GM18502 (cell line): ENCODE measurements around the gene RHOBTB3.
"Not testable (repeated sequence)": the region's sequence is repeated elsewhere in the genome, so short reads cannot be mapped to it uniquely, and the experiment has no call there.

Experiments used
- ATAC-seq: cut with Tn5 transposase; IDR thresholded peaks from one replicate; pipeline ENCODE4 v1.9.1; 2021; ENCODE audit warnings: mild to moderate bottlenecking; ENCODE audit not compliant: unreplicated experiment, poor library complexity

Gene RHOBTB3, protein sequence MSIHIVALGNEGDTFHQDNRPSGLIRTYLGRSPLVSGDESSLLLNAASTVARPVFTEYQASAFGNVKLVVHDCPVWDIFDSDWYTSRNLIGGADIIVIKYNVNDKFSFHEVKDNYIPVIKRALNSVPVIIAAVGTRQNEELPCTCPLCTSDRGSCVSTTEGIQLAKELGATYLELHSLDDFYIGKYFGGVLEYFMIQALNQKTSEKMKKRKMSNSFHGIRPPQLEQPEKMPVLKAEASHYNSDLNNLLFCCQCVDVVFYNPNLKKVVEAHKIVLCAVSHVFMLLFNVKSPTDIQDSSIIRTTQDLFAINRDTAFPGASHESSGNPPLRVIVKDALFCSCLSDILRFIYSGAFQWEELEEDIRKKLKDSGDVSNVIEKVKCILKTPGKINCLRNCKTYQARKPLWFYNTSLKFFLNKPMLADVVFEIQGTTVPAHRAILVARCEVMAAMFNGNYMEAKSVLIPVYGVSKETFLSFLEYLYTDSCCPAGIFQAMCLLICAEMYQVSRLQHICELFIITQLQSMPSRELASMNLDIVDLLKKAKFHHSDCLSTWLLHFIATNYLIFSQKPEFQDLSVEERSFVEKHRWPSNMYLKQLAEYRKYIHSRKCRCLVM

DNA sequence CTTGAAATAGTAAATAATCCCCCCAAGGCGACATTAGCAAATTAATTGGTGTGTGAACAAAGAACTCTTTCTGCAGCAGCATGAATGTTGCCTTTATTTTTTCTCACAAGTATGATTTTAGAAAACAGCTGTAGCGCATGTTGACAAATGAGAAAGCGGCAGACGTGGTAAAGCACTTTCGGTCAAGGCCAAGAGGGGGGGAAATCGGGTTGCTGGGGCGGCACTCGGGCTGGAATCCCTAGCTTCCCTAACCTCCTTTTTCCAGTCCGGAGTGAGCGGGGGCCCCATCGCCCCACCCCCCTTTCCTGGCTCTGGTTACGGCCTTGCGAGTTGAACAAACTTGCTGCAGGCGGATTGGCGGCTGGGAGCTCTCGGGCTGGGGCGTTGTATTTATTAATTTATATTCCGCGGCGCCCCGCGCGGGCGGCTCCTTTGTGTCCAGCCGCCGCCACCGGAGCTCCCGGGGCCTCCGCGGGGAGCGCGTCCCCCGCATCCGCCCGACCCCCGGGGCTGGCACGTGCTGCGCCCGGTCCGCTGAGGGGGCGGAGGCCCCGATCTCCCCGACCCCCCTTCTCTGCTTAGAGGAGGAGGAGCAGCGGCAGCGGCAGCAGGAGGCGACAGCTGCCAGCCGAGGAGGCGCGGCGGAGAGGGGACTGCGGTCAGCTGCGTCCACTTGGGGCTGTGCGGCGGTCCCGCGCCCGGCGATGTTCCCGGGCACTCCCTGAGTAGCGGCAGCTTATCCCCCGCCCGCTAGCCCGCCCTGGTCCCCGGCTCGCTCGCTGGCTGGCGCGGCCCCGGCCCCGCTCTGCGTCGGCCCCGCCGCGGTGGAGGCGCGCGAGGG, at the start of gene RHOBTB3:
RHOBTB3 (plus strand) TSS at position 607 of the 841 bp plus-strand sequence. CDS start 347 bp downstream, outside the sequence.
- peak; percentile 61 for ATAC-seq

DNA sequence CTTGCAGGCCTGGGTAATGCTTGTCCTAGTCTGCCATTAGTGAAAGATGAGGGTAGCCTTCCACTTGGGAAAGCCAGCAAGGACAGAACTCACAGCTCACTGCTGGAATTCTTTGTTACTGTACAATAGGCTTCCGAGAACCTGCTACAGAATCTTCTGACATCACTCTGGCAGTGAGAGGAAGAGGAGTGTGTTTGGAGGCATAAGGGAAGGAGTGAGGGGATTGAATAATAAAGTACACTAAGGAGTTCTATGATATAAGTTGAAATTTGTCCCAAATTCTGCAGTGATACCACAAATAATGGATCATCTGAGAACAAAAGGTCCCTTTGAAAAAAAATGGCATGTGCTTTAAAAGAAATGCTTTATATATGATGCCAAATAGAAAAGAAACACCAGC, 48.2 kb upstream of the RHOBTB3 start, which contains the start of gene SPATA9:
SPATA9 (minus strand) TSS at position 101 of the 400 bp plus-strand sequence. CDS start 137 bp downstream, outside the sequence.
- ATAC-seq = no peak

DNA sequence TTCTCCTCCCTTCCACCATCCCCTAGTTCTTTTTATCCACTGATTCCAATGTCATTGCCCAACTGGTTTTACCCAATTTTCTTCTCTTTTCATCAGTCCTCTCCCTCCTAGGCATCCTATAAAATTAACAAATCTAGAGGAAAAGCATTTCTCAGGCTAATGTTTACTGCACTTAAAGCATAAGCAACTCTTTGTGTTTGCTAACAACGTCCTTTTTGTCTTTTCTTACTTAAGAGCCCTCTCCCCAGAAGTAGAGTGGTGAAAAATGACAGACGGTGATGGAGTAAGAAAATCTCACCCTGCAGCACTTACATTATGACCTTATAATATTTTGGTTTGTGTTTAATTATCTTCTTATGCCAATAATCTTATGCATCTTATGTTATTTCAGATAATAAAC, 46.8 kb upstream of the RHOBTB3 start:
- ATAC-seq = no peak

DNA sequence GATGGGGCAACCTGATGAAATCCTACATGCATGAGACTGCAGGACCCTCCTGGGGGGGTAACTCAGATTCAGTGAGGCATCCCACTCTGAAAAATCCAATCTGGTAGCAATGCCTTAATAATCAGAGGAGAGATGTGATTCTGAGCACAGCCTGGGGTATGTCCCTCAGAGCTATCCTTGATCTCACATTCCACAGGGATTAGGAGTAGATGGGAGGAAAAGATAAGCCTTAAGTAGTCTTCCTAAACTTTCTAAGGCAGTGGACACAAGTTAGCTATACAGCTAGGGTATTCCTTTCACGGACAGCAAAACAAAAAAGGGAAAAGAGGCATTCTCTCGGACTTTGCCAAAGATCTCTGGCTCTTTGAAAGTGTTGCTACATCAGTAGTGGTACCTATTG, 44.5 kb upstream of the RHOBTB3 start:
- ATAC-seq = no peak

DNA sequence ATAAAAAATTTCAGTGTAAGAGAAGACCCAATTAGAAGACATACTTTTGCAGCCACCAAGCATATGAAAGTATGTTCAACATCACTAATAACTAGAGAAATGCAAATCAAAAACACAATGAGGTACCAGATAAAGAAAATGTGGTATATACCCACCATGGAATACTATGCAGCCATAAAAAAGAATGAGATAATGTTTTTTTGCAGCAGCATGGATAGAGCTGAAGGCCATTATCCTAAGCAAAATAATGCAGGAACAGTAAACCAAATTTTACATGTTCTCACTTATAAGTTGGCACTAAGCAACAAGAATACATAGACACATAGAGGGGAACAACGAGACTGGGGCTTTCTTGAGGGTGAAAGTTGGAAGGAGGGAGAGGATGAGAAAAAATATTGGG, 41.5 kb upstream of the RHOBTB3 start:
- no peak for ATAC-seq

DNA sequence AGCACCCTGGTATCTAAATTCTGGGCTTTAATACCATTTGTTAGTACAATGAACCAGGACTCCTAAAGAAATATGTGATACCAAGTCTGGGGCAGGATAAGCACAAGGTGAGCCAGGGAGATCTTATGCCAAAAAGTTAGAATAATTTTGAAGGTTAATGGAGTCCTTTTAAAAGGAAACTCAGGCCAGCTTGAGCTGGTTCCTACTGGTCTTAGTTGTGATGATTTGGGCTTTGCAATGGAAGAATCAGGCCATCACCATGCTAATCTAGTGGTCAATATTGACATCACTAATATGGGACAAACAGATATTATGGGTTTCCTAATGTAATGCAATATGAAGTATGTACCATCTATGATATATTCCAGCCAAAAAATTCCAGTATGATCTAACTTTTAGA, 40.8 kb upstream of the RHOBTB3 start:
- ATAC-seq = no peak

DNA sequence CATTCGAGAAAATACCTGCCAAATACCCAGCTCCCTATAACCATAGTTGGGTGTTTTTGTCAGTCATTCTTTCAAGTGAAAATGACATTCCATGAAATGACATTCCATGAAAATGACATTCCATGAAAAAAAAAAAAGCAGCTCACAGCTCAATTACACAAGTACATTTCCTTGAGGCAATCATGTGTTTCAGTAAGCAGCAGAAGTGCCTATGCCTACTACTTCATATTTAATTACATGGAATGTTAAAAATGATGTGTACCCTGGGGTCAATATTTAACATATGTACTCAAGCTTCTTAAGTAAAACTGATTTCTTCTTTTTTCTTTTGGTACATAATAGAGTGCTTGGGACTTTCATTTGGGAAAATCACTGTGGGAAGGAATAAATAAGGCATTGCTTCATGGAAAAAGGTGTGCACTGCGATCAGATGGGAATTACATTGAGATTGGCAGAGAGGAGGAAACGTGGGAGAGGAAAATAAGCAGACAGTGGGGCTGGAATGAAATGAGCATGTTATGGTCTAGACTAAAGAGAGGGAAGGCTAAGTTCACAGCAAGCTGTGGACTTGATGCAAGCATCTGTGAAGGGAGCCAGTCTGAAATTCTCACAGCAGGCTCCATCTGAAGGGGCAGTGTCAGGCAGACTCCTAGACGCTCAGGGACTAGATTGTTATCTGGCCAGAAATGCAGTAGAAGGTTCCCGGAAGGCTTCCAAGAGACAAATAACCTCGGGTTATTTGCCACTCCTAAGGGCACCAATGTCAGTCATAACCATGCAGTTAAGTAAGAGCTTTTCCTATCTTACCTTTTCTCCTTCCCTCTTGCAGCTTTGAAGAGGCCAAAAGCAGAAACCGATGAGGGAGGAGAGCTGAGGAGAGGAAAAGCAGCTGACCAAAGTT, 33.1 kb upstream of the RHOBTB3 start:
- ATAC-seq = no peak

DNA sequence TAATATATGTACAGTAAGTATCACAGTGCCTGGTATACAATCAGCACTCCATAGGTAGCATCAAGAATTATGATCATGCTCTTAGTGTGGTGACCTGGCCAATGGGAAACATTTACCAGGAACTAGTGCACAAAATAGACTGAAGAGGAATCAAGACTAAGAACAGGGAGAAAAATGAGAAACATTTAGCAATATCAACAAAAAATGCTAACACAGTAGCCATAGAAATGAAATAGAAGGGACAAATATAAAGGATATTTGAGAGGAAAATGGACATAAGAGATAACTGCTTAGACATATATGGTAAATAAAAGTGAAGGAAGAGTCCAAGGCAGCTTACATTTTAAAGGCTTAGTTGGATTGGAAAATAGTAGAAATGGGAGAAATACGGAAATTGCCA, 31.8 kb upstream of the RHOBTB3 start:
- no peak for ATAC-seq

DNA sequence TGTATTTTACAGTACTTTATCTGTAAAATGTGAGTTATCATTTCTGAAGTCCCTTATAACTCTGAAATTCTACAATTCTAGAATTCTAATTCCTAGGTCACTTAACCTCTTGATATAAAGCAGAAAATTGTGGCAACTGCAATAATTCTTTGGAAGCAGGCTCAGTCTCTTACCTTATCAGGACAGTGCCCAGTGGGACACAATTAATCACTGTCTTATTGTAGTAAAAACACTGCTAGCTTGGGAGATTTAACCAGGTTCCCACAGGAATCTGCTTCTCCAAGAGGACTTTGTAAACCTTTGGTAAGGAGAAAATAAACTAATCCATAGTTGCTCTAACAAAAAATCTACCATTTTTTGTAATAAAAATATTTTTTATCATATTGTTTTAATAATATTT, 30.1 kb upstream of the RHOBTB3 start:
- no peak for ATAC-seq

DNA sequence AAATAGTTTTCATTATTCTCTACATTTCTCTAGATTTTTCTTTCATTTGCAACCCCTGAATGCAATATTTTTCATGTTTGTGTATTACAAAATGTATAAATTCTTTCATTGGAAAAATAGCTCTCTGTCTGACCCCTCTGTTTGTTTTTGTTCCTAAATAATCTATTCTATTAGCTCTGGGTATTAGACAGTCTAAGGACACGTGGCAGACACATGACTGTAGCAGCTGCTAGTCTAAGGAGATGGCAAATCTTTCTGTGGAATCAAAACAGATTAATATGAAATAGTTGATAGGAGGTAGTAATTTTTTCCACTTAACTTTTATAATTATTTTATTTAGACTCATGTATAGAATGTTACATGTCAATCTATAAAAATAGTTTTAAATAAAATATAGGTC, 27.0 kb upstream of the RHOBTB3 start:
- ATAC-seq = no peak

DNA sequence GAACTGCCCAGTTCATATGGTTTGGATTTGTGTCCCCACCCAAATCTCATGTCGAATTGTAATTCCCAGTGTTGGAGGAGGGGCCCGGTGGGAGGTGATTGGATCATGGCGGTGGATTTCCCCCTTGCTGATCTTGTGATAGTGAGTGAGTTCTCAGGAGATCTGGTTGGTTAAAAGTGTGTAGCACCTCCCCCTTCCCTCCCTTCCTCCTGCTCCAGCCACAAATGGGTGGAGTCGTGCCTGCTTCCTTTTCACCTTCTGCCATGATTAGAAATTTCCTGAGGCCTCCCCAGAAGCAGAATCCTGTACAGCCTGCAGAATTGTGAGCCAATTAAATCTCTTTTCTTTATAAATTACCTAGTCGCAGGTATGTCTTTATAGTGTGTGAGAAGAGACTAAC, 24.9 kb upstream of the RHOBTB3 start:
- ATAC-seq = not testable (repeated sequence)

DNA sequence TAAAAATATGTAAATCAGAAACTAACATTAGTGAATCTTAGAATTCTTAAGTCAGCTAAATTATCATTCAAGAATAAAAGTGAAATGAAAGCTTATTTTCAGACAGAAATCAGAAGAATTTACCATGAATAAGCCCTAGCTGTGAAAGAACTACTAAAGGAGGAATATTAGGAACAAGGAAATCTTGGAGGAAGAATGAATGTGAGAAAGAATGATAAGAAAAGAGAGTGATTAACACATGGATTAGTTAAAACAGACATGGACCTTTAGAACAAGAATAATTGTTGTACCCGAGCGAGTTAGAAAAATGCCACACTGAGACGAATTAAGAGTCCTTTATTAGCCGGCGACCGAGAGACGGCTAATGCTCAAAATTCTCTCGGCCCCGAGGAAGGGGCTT, 24.1 kb upstream of the RHOBTB3 start:
- ATAC-seq = no peak

DNA sequence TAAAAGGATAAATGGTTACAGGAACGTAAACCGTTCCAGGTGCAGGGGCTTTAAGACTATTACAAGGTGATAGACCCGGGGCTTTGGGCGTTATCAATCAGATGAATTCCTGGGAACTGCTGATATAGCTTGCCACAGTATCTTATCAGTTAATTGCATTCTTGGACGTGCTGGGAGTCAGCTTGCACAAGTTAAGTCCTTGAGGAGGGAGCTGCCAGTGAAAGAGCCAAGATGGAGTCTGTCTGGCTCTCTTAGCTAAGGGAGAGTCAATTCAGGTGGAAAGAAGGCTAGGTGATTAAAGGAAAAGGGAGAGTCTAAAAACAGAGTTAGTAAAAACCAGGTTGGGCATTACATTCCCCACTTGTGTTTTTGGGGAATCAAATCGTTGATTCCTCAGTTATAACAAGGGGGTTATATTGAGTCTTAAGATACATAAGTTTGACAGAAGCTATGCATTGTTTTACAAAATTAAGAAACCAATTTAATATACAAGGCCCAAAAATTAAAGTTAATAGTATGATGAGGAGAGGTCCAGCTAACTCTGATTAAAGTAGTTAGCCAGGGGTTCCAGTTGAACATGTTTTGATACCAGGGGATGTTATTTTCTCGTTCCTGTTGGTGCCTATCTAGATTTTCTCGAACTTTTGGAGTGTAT, 23.5 kb upstream of the RHOBTB3 start:
- ATAC-seq = not testable (repeated sequence)

DNA sequence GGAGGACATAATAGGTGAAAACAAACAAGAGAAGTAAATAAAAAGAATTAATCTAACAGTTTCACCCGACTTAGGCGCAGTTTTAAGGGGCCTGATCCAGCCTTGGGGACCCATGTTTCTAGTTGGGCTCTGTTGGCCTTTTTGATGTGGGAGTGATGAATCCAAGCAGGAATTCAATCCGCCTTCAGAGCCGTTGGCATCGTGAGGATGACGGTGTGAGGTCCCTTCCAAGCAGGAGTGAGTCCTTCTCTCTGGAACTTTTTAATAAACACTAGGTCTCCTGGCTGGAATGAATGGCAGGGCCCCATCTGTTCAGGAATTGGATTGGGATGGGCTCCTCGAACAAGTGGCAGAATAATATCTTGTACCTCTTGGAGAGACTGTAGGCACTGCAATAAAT, 22.3 kb upstream of the RHOBTB3 start:
- no peak for ATAC-seq

DNA sequence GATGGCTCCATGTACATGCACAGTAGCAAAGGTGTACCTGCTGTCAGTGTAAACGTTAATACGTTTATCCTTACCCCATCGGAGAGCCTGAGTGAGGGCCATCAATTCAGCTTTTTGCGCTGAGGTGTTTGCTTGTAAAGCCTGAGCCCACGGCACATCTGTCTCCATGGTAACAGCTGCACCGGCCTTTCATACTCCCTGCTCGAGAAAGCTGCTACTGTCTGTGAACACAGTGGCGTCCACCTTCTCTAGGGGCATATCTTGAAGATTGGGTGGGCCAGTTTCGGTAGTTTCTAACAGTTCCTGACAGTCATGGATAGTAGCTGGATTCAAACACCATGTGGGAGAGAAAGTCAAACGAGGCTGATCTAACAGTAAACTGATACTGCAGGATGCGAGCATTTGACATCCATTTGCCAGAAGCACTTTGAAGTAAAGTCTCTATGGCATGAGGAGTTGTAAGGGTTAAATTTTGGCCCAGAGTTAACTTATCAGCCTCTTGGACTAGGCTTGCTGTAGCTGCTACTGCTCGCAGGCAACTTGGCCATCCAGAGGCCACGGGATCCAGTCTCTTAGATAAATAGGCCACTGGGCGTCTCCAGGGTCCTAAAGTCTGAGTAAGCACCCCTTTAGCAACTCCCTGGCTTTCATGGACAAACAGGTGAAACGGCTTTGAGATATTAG, 21.0 kb upstream of the RHOBTB3 start:
- ATAC-seq = no peak

DNA sequence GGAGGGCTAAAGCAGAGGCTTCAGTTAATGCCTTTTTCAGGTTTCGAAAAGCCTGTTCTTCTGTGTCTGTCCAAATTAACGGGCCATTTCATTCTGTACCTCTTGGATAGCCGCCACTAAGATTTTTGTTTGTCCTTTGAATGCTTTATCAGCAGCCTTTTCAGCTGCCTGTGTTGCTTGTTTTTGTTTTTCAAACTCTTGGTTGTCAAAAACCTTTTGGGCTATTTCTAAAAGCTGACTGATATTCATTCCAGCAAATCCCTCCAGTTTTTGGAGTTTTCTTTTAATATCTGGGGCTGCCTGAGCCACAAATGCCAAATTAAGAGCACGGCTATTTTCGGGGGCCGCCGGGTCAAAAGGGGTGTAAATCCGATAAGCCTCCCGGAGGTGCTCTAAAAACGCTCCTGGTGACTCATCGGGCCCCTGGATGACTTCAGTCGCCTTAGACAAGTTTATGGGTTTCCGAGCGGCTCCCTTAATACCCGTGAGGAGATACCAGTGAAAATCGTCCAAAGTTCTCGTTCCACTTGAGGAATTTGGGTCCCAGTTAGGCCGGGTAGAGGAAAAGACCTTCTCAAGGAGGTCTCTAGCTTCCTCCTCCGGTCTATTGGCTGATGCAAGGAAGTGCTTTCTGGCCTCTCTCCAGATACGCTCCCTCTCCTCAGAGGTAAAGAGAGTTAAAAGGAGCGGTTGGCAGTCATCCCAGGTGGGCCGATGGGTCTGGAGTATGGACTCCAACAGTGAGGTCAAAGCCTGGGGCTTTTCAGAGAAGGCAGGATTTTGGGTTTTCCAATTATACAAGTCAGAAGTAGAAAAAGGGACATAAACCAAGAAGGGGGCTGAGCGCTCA, 20.3 kb upstream of the RHOBTB3 start:
- ATAC-seq = not testable (repeated sequence)

DNA sequence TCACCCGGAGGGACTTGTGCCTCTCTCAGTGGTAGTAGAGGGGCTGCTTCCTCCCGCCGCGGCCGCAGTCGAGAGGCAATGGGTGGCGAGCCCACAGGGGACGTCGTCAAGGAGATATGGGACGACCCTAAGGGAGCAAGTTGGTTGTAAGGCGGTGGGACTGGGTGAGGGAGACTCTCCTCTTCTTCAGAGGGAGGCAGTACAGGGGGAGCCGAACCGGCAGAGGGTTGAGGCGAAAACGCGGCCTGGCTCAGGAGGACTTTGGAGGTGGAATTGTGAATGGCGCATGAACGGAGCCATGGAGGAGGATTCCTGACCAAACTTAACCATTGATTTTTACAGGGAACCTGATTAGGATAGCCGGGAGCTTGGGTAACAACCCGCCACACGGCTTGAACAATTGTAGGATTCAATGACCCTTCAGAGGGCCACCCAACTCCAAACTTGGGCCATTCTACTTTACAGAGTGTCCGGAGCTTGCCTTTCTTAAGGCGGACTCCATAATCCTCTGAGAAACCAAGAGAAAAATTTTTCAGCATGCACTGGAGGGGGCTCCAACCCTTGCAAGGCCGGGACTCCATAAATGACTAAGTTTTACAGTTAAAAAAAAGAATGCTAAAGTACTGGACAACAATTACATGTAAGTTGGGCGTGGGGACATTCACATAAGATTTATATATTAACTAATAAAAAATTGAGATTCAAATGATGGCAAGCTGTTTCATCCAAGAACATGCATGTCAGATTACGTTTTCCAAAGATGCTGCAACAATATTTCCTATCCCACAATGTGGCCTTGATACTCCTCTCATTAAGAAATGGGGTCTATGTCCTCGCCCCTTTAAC, 19.4 kb upstream of the RHOBTB3 start:
- ATAC-seq = no peak
